HepG2 (cell line): Measurements from ENCODE around the gene IL5RA. TPM values are rescaled to one million over a fixed set of nuclear protein-coding genes. Genes with fewer than 3 reads are reported as not detected.

ENCODE experiments used
- FOXP1 ChIP-seq, 2 experiments: fragments of 450-650 bp in 1 of 2; IDR thresholded peaks; 2 replicates each; pipeline ENCODE4 v1.6.1; 2017 to 2018; ENCODE audit warnings: antibody characterized with exemption in 1 of 2
- MIER3 ChIP-seq: IDR thresholded peaks from 2 replicates; pipeline ENCODE4 v1.6.1; 2016; ENCODE audit warnings: missing compliant biosample characterization, borderline replicate concordance
- NFE2L1 ChIP-seq: sonication (generic); formaldehyde crosslinking; IDR thresholded peaks from 2 replicates; pipeline ENCODE4 v1.4.0; 2020; ENCODE audit warnings: missing genetic modification reagents, mild to moderate bottlenecking, borderline replicate concordance
- PCBP1 ChIP-seq: fragments of 200-400 bp; formaldehyde crosslinking; IDR thresholded peaks from 2 replicates; pipeline ENCODE4 v1.6.1; 2017; ENCODE audit warnings: mild to moderate bottlenecking, low read depth, low read length, borderline replicate concordance
- RBAK ChIP-seq: sonication (generic); formaldehyde crosslinking; IDR thresholded peaks from 2 replicates; pipeline ENCODE4 v1.5.1; 2020; ENCODE audit warnings: mild to moderate bottlenecking, missing genetic modification reagents
- ZBTB8A ChIP-seq: sonication (generic); formaldehyde crosslinking; IDR thresholded peaks from 2 replicates; pipeline ENCODE4 v1.4.0; 2020; ENCODE audit warnings: mild to moderate bottlenecking, low read depth, missing genetic modification reagents, borderline replicate concordance
- ZFX ChIP-seq: sonication (generic); formaldehyde crosslinking; IDR thresholded peaks from 2 replicates; pipeline ENCODE4 v1.4.0; 2020; ENCODE audit warnings: mild to moderate bottlenecking, low read depth, missing genetic modification reagents, moderate library complexity
- ZNF33A ChIP-seq: sonication (generic); formaldehyde crosslinking; IDR thresholded peaks from 2 replicates; pipeline ENCODE4 v1.5.1; 2020; ENCODE audit warnings: missing genetic modification reagents, mild to moderate bottlenecking, moderate library complexity, borderline replicate concordance
- ZNF556 ChIP-seq: sonication (generic); formaldehyde crosslinking; IDR thresholded peaks from 2 replicates; pipeline ENCODE4 v1.4.0; 2020; ENCODE audit warnings: mild to moderate bottlenecking, missing genetic modification reagents, borderline replicate concordance
- polyA plus RNA-seq, 8 experiments: library from polyadenylated mRNA; depleted of rRNA in 3 of 8; stranded (reverse) in 7 of 8; unstranded in 1 of 8; fragments of >200 nt; fragmentation: Illumina TruSeq in 4 of 8; extraction: Trizol in 4 of 8; gene quantifications; 2 replicates each; pipeline versions ENCODE4 v1.2.1 to v1.2.3, GENCODE V29; 2011 to 2016; ENCODE audit warnings: low read depth in 4 of 8, missing spikeins in 1 of 8, mixed read lengths in 1 of 8; ENCODE audit not compliant: insufficient read depth in 1 of 8
- total RNA-seq, 5 experiments: library from RNA; depleted of rRNA; stranded (reverse); fragments of >200 nt; fragmentation: Illumina TruSeq; extraction: Trizol; gene quantifications; 2 replicates each; pipeline ENCODE4 v1.2.3, GENCODE V29; 2016; ENCODE audit warnings: low read depth in 1 of 5
- TF ChIP-seq, protein P1 (sequence below): sonication (generic); formaldehyde crosslinking; IDR thresholded peaks from 2 replicates; pipeline ENCODE4 v1.4.0; 2020; ENCODE audit warnings: mild to moderate bottlenecking, low read depth, missing genetic modification reagents
- TF ChIP-seq, protein P2 (sequence below): sonication (generic); formaldehyde crosslinking; IDR thresholded peaks from 2 replicates; pipeline ENCODE4 v1.4.0; 2020; ENCODE audit warnings: missing genetic modification reagents
- TF ChIP-seq, protein P3 (sequence below): sonication (generic); formaldehyde crosslinking; IDR thresholded peaks from 2 replicates; pipeline ENCODE4 v1.5.1; 2020; ENCODE audit warnings: missing genetic modification reagents, mild to moderate bottlenecking, borderline replicate concordance
- TF ChIP-seq, protein P4 (sequence below): sonication (generic); formaldehyde crosslinking; IDR thresholded peaks from 2 replicates; pipeline ENCODE4 v1.8.0; 2022; ENCODE audit warnings: missing genetic modification reagents, mild to moderate bottlenecking, moderate library complexity, borderline replicate concordance
- TF ChIP-seq, protein P5 (sequence below): IDR thresholded peaks from 2 replicates; pipeline ENCODE4 v1.6.1; 2018; ENCODE audit warnings: missing genetic modification reagents, mild to moderate bottlenecking, missing compliant biosample characterization

IL5RA gene
- total and polyA plus RNA-seq, 2 of the 13 experiments (the other 11 are each of a cell fraction or from before 2014, with no cell fraction given): not detected

DNA sequence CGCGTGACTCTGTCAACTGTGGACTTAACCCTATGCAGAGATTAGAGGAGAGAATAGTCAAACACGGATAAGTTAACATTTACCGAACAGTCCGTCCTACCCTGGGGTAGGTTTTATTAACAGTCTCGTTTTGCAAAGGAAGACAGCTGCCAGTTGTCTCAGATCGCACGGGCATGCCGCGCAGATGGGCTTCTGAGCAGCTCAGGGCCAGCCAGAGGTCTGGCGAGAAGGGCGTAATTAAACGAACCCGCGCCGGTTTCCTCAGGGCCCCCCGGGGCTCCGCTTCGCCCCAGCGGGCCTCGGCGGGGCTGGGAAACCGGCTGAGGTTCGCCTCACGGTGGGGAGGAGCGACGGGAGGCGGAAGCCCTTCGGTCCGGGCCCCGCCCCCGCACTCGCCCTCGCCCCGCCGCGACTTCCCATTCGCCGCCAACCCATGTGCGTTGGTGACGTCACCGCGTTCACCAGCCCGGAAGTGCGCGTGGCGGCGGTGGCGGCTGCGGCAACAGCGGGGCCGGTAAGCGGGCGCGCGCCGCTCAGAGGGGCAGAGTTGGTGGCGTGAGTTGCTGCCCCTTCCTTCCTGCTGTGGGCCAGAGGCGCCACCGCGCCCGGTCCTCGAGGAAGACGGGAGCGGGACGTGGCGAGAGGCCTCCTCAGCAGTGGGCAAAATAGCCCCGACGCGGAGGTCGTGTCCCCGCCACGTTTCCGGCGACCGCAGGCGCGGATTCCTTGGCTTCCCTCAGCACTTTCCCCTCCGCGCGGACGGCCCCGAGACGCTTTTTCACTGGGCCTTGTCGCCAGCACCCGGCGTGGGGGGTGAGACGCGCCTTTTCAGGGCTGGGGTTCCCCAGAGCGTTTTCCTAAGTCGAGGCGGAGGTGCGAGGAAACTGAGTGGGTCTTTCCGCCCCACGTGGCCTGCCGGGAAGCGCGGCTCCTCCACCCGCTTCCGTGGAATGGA, 16.6 kb upstream of the IL5RA start, which contains the start of gene TRNT1 (continued):
- TF ChIP-seq, protein P1, sequence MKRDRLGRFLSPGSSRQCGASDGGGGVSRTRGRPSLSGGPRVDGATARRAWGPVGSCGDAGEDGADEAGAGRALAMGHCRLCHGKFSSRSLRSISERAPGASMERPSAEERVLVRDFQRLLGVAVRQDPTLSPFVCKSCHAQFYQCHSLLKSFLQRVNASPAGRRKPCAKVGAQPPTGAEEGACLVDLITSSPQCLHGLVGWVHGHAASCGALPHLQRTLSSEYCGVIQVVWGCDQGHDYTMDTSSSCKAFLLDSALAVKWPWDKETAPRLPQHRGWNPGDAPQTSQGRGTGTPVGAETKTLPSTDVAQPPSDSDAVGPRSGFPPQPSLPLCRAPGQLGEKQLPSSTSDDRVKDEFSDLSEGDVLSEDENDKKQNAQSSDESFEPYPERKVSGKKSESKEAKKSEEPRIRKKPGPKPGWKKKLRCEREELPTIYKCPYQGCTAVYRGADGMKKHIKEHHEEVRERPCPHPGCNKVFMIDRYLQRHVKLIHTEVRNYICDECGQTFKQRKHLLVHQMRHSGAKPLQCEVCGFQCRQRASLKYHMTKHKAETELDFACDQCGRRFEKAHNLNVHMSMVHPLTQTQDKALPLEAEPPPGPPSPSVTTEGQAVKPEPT: 0 out of 2 replicates have a peak, but pooled peaks have one; percentile 21
- TF ChIP-seq NFE2L1 (CRISPR knock-in tag) (no peak), ZNF556 (no peak), ZNF33A (CRISPR knock-in tag) (peak; percentile 41; the same call in 1 of the 2 replicates), ZFX (CRISPR knock-in tag) (peak; percentile 87), MIER3 (CRISPR knock-in tag) (peak; percentile 43; the same call in 1 of the 2 replicates), RBAK (CRISPR knock-in tag) (no peak), FOXP1 (IDR thresholded peaks at IDR 0.05) (no peak), FOXP1 (CRISPR knock-in tag; IDR thresholded peaks at IDR 0.05) (0 out of 2 replicates have a peak, but pooled peaks have one; percentile 16), ZBTB8A (CRISPR knock-in tag) (no peak), PCBP1 (no peak)
- TF ChIP-seq, protein P2, sequence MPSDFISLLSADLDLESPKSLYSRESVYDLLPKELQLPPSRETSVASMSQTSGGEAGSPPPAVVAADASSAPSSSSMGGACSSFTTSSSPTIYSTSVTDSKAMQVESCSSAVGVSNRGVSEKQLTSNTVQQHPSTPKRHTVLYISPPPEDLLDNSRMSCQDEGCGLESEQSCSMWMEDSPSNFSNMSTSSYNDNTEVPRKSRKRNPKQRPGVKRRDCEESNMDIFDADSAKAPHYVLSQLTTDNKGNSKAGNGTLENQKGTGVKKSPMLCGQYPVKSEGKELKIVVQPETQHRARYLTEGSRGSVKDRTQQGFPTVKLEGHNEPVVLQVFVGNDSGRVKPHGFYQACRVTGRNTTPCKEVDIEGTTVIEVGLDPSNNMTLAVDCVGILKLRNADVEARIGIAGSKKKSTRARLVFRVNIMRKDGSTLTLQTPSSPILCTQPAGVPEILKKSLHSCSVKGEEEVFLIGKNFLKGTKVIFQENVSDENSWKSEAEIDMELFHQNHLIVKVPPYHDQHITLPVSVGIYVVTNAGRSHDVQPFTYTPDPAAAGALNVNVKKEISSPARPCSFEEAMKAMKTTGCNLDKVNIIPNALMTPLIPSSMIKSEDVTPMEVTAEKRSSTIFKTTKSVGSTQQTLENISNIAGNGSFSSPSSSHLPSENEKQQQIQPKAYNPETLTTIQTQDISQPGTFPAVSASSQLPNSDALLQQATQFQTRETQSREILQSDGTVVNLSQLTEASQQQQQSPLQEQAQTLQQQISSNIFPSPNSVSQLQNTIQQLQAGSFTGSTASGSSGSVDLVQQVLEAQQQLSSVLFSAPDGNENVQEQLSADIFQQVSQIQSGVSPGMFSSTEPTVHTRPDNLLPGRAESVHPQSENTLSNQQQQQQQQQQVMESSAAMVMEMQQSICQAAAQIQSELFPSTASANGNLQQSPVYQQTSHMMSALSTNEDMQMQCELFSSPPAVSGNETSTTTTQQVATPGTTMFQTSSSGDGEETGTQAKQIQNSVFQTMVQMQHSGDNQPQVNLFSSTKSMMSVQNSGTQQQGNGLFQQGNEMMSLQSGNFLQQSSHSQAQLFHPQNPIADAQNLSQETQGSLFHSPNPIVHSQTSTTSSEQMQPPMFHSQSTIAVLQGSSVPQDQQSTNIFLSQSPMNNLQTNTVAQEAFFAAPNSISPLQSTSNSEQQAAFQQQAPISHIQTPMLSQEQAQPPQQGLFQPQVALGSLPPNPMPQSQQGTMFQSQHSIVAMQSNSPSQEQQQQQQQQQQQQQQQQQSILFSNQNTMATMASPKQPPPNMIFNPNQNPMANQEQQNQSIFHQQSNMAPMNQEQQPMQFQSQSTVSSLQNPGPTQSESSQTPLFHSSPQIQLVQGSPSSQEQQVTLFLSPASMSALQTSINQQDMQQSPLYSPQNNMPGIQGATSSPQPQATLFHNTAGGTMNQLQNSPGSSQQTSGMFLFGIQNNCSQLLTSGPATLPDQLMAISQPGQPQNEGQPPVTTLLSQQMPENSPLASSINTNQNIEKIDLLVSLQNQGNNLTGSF (CRISPR knock-in tag): peak; percentile 92
- TF ChIP-seq, protein P3, sequence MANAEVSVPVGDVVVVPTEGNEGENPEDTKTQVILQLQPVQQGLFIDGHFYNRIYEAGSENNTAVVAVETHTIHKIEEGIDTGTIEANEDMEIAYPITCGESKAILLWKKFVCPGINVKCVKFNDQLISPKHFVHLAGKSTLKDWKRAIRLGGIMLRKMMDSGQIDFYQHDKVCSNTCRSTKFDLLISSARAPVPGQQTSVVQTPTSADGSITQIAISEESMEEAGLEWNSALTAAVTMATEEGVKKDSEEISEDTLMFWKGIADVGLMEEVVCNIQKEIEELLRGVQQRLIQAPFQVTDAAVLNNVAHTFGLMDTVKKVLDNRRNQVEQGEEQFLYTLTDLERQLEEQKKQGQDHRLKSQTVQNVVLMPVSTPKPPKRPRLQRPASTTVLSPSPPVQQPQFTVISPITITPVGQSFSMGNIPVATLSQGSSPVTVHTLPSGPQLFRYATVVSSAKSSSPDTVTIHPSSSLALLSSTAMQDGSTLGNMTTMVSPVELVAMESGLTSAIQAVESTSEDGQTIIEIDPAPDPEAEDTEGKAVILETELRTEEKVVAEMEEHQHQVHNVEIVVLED (CRISPR knock-in tag): peak; percentile 99
- TF ChIP-seq, protein P4, sequence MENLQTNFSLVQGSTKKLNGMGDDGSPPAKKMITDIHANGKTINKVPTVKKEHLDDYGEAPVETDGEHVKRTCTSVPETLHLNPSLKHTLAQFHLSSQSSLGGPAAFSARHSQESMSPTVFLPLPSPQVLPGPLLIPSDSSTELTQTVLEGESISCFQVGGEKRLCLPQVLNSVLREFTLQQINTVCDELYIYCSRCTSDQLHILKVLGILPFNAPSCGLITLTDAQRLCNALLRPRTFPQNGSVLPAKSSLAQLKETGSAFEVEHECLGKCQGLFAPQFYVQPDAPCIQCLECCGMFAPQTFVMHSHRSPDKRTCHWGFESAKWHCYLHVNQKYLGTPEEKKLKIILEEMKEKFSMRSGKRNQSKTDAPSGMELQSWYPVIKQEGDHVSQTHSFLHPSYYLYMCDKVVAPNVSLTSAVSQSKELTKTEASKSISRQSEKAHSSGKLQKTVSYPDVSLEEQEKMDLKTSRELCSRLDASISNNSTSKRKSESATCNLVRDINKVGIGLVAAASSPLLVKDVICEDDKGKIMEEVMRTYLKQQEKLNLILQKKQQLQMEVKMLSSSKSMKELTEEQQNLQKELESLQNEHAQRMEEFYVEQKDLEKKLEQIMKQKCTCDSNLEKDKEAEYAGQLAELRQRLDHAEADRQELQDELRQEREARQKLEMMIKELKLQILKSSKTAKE: peak; percentile 45; the same call in 1 of the 2 replicates
- TF ChIP-seq, protein P5, sequence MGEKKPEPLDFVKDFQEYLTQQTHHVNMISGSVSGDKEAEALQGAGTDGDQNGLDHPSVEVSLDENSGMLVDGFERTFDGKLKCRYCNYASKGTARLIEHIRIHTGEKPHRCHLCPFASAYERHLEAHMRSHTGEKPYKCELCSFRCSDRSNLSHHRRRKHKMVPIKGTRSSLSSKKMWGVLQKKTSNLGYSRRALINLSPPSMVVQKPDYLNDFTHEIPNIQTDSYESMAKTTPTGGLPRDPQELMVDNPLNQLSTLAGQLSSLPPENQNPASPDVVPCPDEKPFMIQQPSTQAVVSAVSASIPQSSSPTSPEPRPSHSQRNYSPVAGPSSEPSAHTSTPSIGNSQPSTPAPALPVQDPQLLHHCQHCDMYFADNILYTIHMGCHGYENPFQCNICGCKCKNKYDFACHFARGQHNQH: peak; percentile 40; the same call in 1 of the 2 replicates
